A549 treated with DMSO at 1 μM for 4 hours (cell line): ENCODE measurements around the gene COX7A2. TPM values are rescaled to one million over a fixed set of nuclear protein-coding genes. Genes with fewer than 3 reads are reported as not detected.

Source experiments
- total RNA-seq: library from RNA; stranded (reverse); fragments of 200-300 nt; extraction: Qiagen RNA extraction; gene quantifications from 5 replicates; pipeline ENCODE4 v1.2.3, GENCODE V29; 2022; ENCODE audit warnings: low read depth

Gene COX7A2, protein sequence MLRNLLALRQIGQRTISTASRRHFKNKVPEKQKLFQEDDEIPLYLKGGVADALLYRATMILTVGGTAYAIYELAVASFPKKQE
- total RNA-seq, result 261 to 344 TPM (median 281 TPM) in 5 replicates

DNA sequence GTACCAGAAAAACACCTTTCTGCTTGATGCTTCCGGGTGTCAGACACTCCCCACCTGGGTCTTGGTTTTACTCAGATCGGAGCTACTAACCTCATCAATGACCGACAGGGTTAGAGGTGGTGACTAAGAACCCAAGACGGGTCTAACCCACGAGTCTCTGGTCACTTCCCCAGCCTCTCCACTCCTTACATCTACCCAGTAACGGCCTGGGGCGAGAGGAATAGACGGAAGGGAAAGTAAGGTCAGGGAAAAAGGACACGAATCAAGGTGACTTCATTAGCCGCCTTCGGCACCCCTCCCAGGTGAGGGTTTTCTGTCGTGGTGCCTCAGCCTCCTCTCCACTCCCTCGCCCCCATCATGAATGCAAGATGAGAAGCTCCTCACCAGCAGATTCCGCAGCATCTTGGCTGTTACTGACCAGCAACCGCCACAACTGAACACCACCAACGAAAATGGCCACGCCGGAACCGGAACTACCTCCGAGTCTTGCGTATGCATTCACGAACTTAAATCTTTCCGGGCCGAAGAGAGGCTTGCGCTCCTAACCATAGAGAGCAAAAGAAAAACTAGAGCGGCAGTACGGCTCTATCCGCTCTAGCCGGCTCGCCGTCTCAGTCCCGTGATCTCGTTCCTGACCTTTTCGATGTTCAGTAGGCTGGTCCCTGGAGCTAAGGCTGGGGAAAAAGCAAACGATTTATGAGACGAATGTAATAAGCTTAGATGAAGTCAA is at the start of gene COX7A2:
Gene COX7A2 (minus strand): TSS at position 469 of the 730 bp plus-strand sequence. CDS start 67 bp downstream, at position 402.

DNA sequence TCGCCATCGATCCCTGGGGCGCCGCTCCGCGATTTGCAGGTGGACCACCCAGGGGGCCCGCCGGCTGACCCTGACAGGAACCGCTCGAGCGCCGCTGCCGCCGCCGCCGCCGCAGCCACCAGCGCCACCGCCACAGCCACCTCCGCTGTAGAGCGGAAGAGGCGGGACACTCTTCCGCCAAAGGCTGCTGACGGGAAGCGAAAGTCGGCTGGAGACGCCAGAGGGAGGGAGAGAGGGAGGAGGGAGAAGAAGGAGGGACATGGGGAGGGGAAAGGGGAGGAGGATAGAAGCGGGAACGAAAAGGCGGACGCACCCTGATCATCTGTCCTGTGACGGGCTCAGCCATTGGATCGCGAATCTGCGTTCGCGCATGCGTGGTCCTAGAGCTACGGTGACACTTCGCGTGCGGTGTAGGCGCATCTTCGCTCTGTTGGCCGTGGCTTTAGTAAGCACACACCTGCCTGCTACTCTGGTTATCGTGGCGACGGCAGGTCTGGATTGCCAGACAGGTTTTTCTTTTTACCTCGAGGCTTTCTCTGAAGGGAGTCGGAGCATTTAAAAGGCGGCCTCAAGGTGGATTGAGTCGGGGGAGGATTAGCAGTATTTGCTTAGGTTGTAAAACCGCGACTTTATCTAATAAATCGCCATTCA is 41.2 kb upstream of the COX7A2 start, which contains the start of gene TMEM30A:
Gene TMEM30A (minus strand): TSS at position 161 of the 651 bp plus-strand sequence. CDS start 154 bp downstream, at position 7.

DNA sequence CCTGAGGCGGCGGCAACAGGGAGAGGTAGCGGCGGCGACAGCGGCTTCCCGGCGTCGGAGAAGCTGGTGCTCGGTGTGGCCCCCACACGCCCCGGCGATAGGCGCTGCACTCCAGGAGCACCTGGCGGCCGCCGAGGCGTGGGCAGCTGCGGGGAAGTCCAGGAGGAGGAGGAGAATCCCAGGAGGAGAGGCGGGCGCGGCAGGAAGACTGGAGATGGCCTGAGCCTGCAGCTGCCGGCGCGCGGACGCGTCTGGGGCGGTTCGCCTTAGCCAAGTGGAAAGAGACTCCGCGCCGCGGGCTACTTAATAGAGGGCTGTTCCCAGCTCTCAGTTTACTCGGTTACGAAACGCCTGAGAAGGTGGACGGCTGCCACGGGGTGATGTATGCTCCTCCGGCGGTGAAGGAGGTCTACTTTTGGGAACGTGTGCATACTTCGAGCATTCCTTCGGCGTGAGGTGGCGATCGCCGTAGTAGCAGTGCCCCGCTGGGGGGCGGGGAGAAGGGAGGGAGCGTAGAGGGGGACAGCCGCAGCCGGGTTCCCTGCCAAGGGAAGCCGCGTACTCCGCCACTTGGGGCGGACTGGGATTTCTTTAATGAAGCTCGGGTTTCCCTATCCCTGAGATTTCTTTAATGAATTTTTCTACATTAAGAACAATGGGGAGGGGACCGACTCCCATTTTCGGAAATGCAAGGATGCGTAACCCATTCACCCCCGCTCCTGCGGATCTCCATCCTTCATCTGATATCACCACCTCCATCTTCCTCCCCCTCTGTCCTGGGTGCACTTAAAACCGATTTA is 37.6 kb downstream of the COX7A2 start, which contains the start of gene COL12A1:
Gene COL12A1 (minus strand): TSS at position 278 of the 800 bp plus-strand sequence. CDS start 3,261 bp downstream, outside the sequence.

Other genes starting within 250 kb of the COX7A2 start
- gene COL12A1, start 37.7 kb downstream of the COX7A2 start, total RNA-seq, result 5.0 to 7.4 TPM (median 6.6 TPM) in 5 replicates
- 38.0 to 56.8 TPM (median 50.9 TPM) in 5 replicates for gene TMEM30A, start 41.0 kb upstream of the COX7A2 start, total RNA-seq
- 0.17 to 0.48 TPM (median 0.37 TPM) in 5 replicates for gene FILIP1, start 250.0 kb upstream of the COX7A2 start, total RNA-seq